SU-DHL-6 (cell line): ENCODE data around the gene SMOC2.

Source experiments
- H2AFZ ChIP-seq: fragments of 200-600 bp; sonication (generic); 2 replicates; pipeline ENCODE4 v1.6.1; 2014; ENCODE audit warnings: low read depth, mild to moderate bottlenecking, moderate library complexity, mixed read lengths, antibody characterized with exemption, low read length; ENCODE audit not compliant: severe bottlenecking
- H3F3A ChIP-seq: fragments of 200-600 bp; shearing (Covaris generic); 2 replicates; pipeline ENCODE4 v1.6.0; 2016; ENCODE audit warnings: antibody characterized with exemption, mild to moderate bottlenecking; ENCODE audit not compliant: insufficient read depth
- H3K27ac ChIP-seq: fragments of 200-600 bp; sonication (generic); 2 replicates; pipeline ENCODE4 v1.5.1; 2016; ENCODE audit warnings: low read depth, mild to moderate bottlenecking, low read length, moderate library complexity, mixed read lengths
- H3K27me3 ChIP-seq: fragments of 200-600 bp; sonication (generic), shearing (Covaris generic); 2 replicates; pipeline ENCODE4 v1.6.0; 2014; ENCODE audit warnings: mild to moderate bottlenecking, low read length
- H3K36me3 ChIP-seq: fragments of 200-600 bp; sonication (generic); 2 replicates; pipeline ENCODE4 v1.6.1; 2014; ENCODE audit warnings: mild to moderate bottlenecking, low read length, mixed read lengths
- H3K4me2 ChIP-seq: fragments of 300-600, 200-600 bp; shearing (Covaris generic), sonication (generic); 2 replicates; pipeline ENCODE4 v1.6.0; 2014; ENCODE audit warnings: low read length, low read depth, mild to moderate bottlenecking; ENCODE audit not compliant: poor library complexity, severe bottlenecking
- H3K4me3 ChIP-seq: fragments of 200-600 bp; sonication (generic); 2 replicates; pipeline ENCODE4 v1.5.1; 2014; ENCODE audit warnings: antibody characterized with exemption, low read length, mild to moderate bottlenecking, mixed read lengths; ENCODE audit not compliant: insufficient read depth, poor library complexity, severe bottlenecking
- H3K79me2 ChIP-seq: fragments of 200-600 bp; sonication (generic); 2 replicates; pipeline ENCODE4 v1.6.1; 2014; ENCODE audit warnings: mild to moderate bottlenecking, low read length, moderate library complexity; ENCODE audit not compliant: insufficient read depth
- H3K9ac ChIP-seq: fragments of 200-600 bp; sonication (generic); 2 replicates; pipeline ENCODE4 v1.7.0; 2014; ENCODE audit warnings: mild to moderate bottlenecking, low read length
- H3K9me2 ChIP-seq: fragments of 200-600 bp; sonication (generic); replicated peaks from 2 replicates; pipeline ENCODE4 v1.6.1; 2014; ENCODE audit warnings: low read length; ENCODE audit not compliant: insufficient read depth
- H3K9me3 ChIP-seq: fragments of 200-600 bp; sonication (generic); 2 replicates; pipeline ENCODE4 v1.6.1; 2014; ENCODE audit warnings: low read length, mixed read lengths; ENCODE audit not compliant: insufficient read depth
- H4K20me1 ChIP-seq: fragments of 200-600 bp; sonication (generic); 2 replicates; pipeline ENCODE4 v1.6.1; 2014; ENCODE audit warnings: low read depth, mild to moderate bottlenecking, antibody characterized with exemption, low read length, moderate library complexity, mixed read lengths
- CTCF ChIP-seq: fragments of 200-600 bp; sonication (generic); IDR thresholded peaks from one replicate; pipeline ENCODE4 v1.5.1; 2017; ENCODE audit warnings: antibody characterized with exemption, mild to moderate bottlenecking, low read length, moderate library complexity; ENCODE audit not compliant: insufficient read depth, poor library complexity, severe bottlenecking
- EZH2phosphoT487 ChIP-seq: fragments of 200-600 bp; sonication (generic), shearing (Covaris generic); conservative IDR thresholded peaks from 2 replicates; pipeline ENCODE4 v1.6.1; 2018; ENCODE audit warnings: mild to moderate bottlenecking, antibody characterized with exemption, low read length, moderate library complexity, mixed read lengths

SMOC2 gene

DNA sequence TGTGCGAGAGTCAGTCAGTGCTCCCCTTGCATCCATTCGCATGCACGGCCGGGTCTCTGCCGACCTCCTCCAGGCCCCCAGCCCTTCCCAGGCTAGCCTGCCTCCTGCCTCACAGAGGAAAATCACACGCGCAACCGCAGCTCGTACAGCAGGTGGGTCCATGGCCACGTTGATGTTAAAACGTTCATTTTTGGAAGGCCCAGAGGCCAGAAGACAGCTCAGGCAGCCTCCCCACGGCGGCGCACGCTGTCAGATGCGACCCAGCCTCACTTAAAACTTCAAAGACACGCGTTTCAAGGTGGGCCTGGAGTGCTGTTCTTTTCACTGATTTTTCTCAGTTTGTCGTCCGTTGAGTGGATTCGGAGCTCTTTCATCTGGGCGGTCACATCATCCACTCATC, 276.5 kb downstream of the SMOC2 start:
- Histone ChIP-seq H3K27me3 (no peaks in the 10 kb centered on the region), H3K9me3 (no peaks in the 10 kb centered on the region), H3K4me3 (no peak overlapping the region), H3K9ac (no peak overlapping the region), H3K9me2 (no peaks in the 10 kb centered on the region), H3K27ac (no peak overlapping the region), H3F3A (no peaks in the 10 kb centered on the region), H3K36me3 (no peaks in the 10 kb centered on the region), H3K4me2 (no peak overlapping the region), H3K79me2 (no peaks in the 10 kb centered on the region), H4K20me1 (no peaks in the 10 kb centered on the region), H2AFZ (no peak overlapping the region)
- TF ChIP-seq CTCF (no peak), EZH2phosphoT487 (no peak)
